GM12878 (cell line): Measurements from ENCODE around the gene LYSMD1. TPM values are rescaled to one million over a fixed set of nuclear protein-coding genes. Genes with fewer than 3 reads are reported as not detected.

Experiments
- ATAC-seq: fragments of 200-7000 bp; cut with Tn5 transposase; 3 replicates; pipeline ENCODE4 v1.9.1; 2020; ENCODE audit warnings: mild to moderate bottlenecking, moderate library complexity
- BruUV-seq: library from RNA; stranded (reverse); fragments of 400-500 nt; replicated peaks from 2 replicates; lab custom pipeline; 2021; lab: Mats Ljungman, UMichigan
- CTCF ChIA-PET: fragments of 300-600 bp; sonication (Branson Sonifier 250); formaldehyde crosslinking; extraction: SDS; loops from one replicate; lab custom pipeline; 2021; ENCODE audit warnings: inconsistent platforms; lab: Yijun Ruan, JAX
- POLR2A ChIA-PET: fragments of 350-600 bp; formaldehyde crosslinking; extraction: SDS; loops from one replicate; lab custom pipeline; 2021; ENCODE audit warnings: inconsistent platforms; lab: Charles Lee
- RAD21 ChIA-PET: fragments of 300-600 bp; sonication (Branson Sonifier 250); formaldehyde crosslinking; loops from one replicate; lab custom pipeline; 2023; ENCODE audit warnings: antibody characterized with exemption; ENCODE audit not compliant: unreplicated experiment; lab: Charles Lee
- SMC1A ChIA-PET: fragments of 300-600 bp; sonication (Branson Sonifier 250); formaldehyde crosslinking; loops from one replicate; lab custom pipeline; 2023; ENCODE audit not compliant: unreplicated experiment, uncharacterized antibody; lab: Charles Lee
- DNase-seq: peaks from one replicate; pipeline ENCODE4 v3.0.0-alpha.2; 2011; ENCODE audit warnings: low read depth, low spot score
- FAIRE-seq: peaks from 3 replicates; lab custom pipeline; 2011; peaks lifted over from hg19 to GRCh38; lab: Jason Lieb, UNC
- H2AFZ ChIP-seq: 2 replicates; pipeline ENCODE4 v1.6.0; 2011; ENCODE audit warnings: low read depth, low read length, control low read depth; ENCODE audit not compliant: control insufficient read depth
- H3K27ac ChIP-seq: 2 replicates; pipeline ENCODE4 v1.5.1; 2011; ENCODE audit warnings: control low read depth; ENCODE audit not compliant: control insufficient read depth, insufficient read depth
- H3K27me3 ChIP-seq, 2 experiments: replicated peaks in 1 of 2; 2 replicates each; pipeline versions ENCODE4 v1.6.0 to v1.6.1; 2011; ENCODE audit warnings: low read length in 1 of 2; ENCODE audit not compliant: control insufficient read depth in 2 of 2, insufficient read depth in 2 of 2
- H3K36me3 ChIP-seq, 2 experiments: 2 replicates each; pipeline ENCODE4 v1.5.1; 2011; ENCODE audit warnings: low read length in 1 of 2; ENCODE audit not compliant: control insufficient read depth in 2 of 2, insufficient read depth in 2 of 2
- H3K4me1 ChIP-seq: 2 replicates; pipeline ENCODE4 v1.6.1; 2011; ENCODE audit warnings: mild to moderate bottlenecking, low read length, moderate library complexity, mixed read lengths; ENCODE audit not compliant: control insufficient read depth, insufficient read depth
- H3K4me2 ChIP-seq: 2 replicates; pipeline ENCODE4 v1.6.0; 2011; ENCODE audit warnings: control low read depth; ENCODE audit not compliant: control insufficient read depth, insufficient read depth
- H3K4me3 ChIP-seq: fragments of 200-600 bp; sonication (generic); 2 replicates; pipeline ENCODE4 v1.5.1; 2016
- H3K79me2 ChIP-seq: 2 replicates; pipeline ENCODE4 v1.6.0; 2011; ENCODE audit warnings: low read length; ENCODE audit not compliant: control insufficient read depth, insufficient read depth
- H3K9ac ChIP-seq: 2 replicates; pipeline ENCODE4 v1.8.0; 2011; ENCODE audit warnings: low read length, control low read depth, mixed read lengths; ENCODE audit not compliant: control insufficient read depth, insufficient read depth
- H3K9me3 ChIP-seq: replicated peaks from 3 replicates; pipeline ENCODE4 v1.5.1; 2011; ENCODE audit warnings: mild to moderate bottlenecking, low read length; ENCODE audit not compliant: control insufficient read depth, insufficient read depth
- H4K20me1 ChIP-seq: 2 replicates; pipeline ENCODE4 v1.6.0; 2011; ENCODE audit not compliant: control insufficient read depth, insufficient read depth
- BRCA1 ChIP-seq: IDR thresholded peaks from 2 replicates; pipeline ENCODE4 v1.6.1; 2011; ENCODE audit warnings: low read depth, low read length, improper control_type of control experiment
- CBX5 ChIP-seq: sonication (generic); IDR thresholded peaks from 2 replicates; pipeline ENCODE4 v1.6.1; 2016; ENCODE audit warnings: low read depth, moderate library complexity, mild to moderate bottlenecking, inconsistent platforms
- EGR1 ChIP-seq, 2 experiments: IDR thresholded peaks; 1 replicate in 1 of 2; 2 replicates in 1 of 2; pipeline ENCODE4 v1.6.1; 2011 to 2012; ENCODE audit warnings: low read depth in 2 of 2, low read length in 2 of 2, borderline replicate concordance in 1 of 2, mild to moderate bottlenecking in 1 of 2, moderate library complexity in 1 of 2
- EP300 ChIP-seq, 2 experiments: fragments of 150-350 bp in 1 of 2; IDR thresholded peaks; 2 replicates each; pipeline ENCODE4 v1.6.1; 2011 to 2012; ENCODE audit warnings: low read depth in 2 of 2, low read length in 2 of 2, borderline replicate concordance in 1 of 2, improper control_type of control experiment in 1 of 2, inconsistent platforms in 1 of 2; ENCODE audit not compliant: control insufficient read depth in 1 of 2
- GABPA ChIP-seq: IDR thresholded peaks from 2 replicates; pipeline ENCODE4 v1.6.1; 2014; ENCODE audit warnings: antibody characterized with exemption, low read depth, mild to moderate bottlenecking, inconsistent platforms
- IKZF1 ChIP-seq: fragments of 450-650 bp; conservative IDR thresholded peaks from 2 replicates; pipeline ENCODE4 v1.6.1; 2017; ENCODE audit warnings: antibody characterized with exemption, mild to moderate bottlenecking
- IRF3 ChIP-seq: fragments of 450-650 bp; IDR thresholded peaks from 2 replicates; pipeline ENCODE4 v1.6.1; 2014; ENCODE audit warnings: mild to moderate bottlenecking
- JUNB ChIP-seq: IDR thresholded peaks from 2 replicates; pipeline ENCODE4 v1.6.1; 2016; ENCODE audit warnings: antibody characterized with exemption, mild to moderate bottlenecking
- JUND ChIP-seq: IDR thresholded peaks from 2 replicates; pipeline ENCODE4 v1.6.1; 2012; ENCODE audit warnings: low read depth, mild to moderate bottlenecking, low read length, improper control_type of control experiment, moderate library complexity
- KAT2A ChIP-seq: conservative IDR thresholded peaks from 2 replicates; pipeline ENCODE4 v1.6.1; 2011; ENCODE audit warnings: low read depth, low read length; ENCODE audit not compliant: control insufficient read depth
- NFIC ChIP-seq: IDR thresholded peaks from 2 replicates; pipeline ENCODE4 v1.6.1; 2012; ENCODE audit warnings: low read depth, mild to moderate bottlenecking, inconsistent platforms, low read length, moderate library complexity
- PAX5 ChIP-seq: IDR thresholded peaks from 2 replicates; pipeline ENCODE4 v1.6.1; 2011; ENCODE audit warnings: low read depth, low read length, borderline replicate concordance
- PAX8 ChIP-seq: fragments of 450-650 bp; IDR thresholded peaks from 2 replicates; pipeline ENCODE4 v1.6.1; 2017; ENCODE audit warnings: mild to moderate bottlenecking, moderate library complexity
- RELA ChIP-seq: fragments of 450-650 bp; IDR thresholded peaks from 2 replicates; pipeline ENCODE4 v1.8.0; 2014; ENCODE audit warnings: borderline replicate concordance; ENCODE audit not compliant: partially characterized antibody
- STAT1 ChIP-seq: fragments of 450-650 bp; conservative IDR thresholded peaks from 2 replicates; pipeline ENCODE4 v1.6.1; 2014; ENCODE audit warnings: antibody characterized with exemption, mild to moderate bottlenecking
- STAT3 ChIP-seq: IDR thresholded peaks from 2 replicates; pipeline ENCODE4 v1.6.1; 2011; ENCODE audit warnings: low read depth, low read length, improper control_type of control experiment
- TARDBP ChIP-seq: IDR thresholded peaks from 2 replicates; pipeline ENCODE4 v1.6.1; 2016; ENCODE audit warnings: borderline replicate concordance
- TCF12 ChIP-seq: IDR thresholded peaks from 2 replicates; pipeline ENCODE4 v1.6.1; 2011; ENCODE audit warnings: low read depth, mild to moderate bottlenecking, low read length
- TCF7 ChIP-seq: IDR thresholded peaks from 2 replicates; pipeline ENCODE4 v1.6.1; 2014; ENCODE audit warnings: antibody characterized with exemption, borderline replicate concordance
- ZBTB33 ChIP-seq: fragments of 450-650 bp; IDR thresholded peaks from 2 replicates; pipeline ENCODE4 v1.6.1; 2017; ENCODE audit warnings: mild to moderate bottlenecking
- WGBS: methylation state at CpG from one replicate; pipeline ENCODE4 v1.1.6; 2016; ENCODE audit warnings: low lambda C conversion rate; ENCODE audit not compliant: insufficient replicate concordance, insufficient coverage; ENCODE audit errors: missing lambda C conversion rate; 5-methylcytosine and 5-hydroxymethylcytosine counted together
- in situ Hi-C: fragments of 300-500 bp; cut with MboI; formaldehyde crosslinking; loops from 9 replicates; pipeline ENCODE4 v1.14.3; 2018; ENCODE audit warnings: mixed read lengths
- intact Hi-C: fragments of 100-400 bp; cut with micrococcal nuclease; formaldehyde crosslinking; loops from one replicate; pipeline ENCODE4 v1.14.2; 2022; ENCODE audit not compliant: unreplicated experiment
- polyA plus RNA-seq, 11 experiments: library from polyadenylated mRNA; depleted of rRNA in 4 of 11; unstranded in 6 of 11; stranded (reverse) in 5 of 11; fragments of >200 nt; fragmentation: Nextera tagmentation in 4 of 11; fragmentation: Illumina TruSeq in 1 of 11; extraction: Ambion mirVana in 4 of 11; extraction: Trizol in 1 of 11; gene quantifications; 1 replicate in 1 of 11; 2 replicates in 10 of 11; pipeline versions ENCODE4 v1.2.1 to v1.2.3, GENCODE V29; 2011 to 2016; ENCODE audit warnings: inconsistent platforms in 2 of 11, missing spikeins in 2 of 11, low read depth in 1 of 11
- total RNA-seq, 4 experiments: library from RNA; depleted of rRNA in 3 of 4; stranded (reverse); fragments of >200 nt in 3 of 4; fragmentation: Illumina TruSeq in 1 of 4; extraction: Trizol in 1 of 4; gene quantifications; 2 replicates each; pipeline versions ENCODE4 v1.2.1 to v1.2.3, GENCODE V29; 2013 to 2021

LYSMD1 gene
- total and polyA plus RNA-seq, 10 of the 15 experiments (the other 5 are each of a cell fraction or from before 2014, with no cell fraction given) = 0.80 to 10.4 (median 6.5) TPM

GRCh38 chr1:151133018-151133806 is 32.5 kb downstream of the LYSMD1 start:
- DNase-seq (no peak), ATAC-seq (no peak), FAIRE-seq (no peak)
- no peaks in the 10 kb centered on the region for H3K79me2 ChIP-seq
- SMC1A ChIA-PET = no interaction called here
- H3K9me3 ChIP-seq = no peaks in the 10 kb centered on the region
- no peaks in the 10 kb centered on the region for H3K27me3 ChIP-seq
- TF ChIP-seq KAT2A (no peak), EP300 (IDR thresholded peaks at IDR 0.05; ENCODE audit: borderline replicate concordance in 1 of 2, control insufficient read depth in 1 of 2, low read depth in 2 of 2, low read length in 2 of 2) (no peak), TCF7 (no peak), STAT1 (no peak), RELA (no peak), JUNB (no peak), IRF3 (no peak), BRCA1 (no peak), EGR1 (IDR thresholded peaks at IDR 0.05; ENCODE audit: borderline replicate concordance in 1 of 2, low read depth in 2 of 2, low read length in 2 of 2) (no peak), JUND (no peak), ZBTB33 (no peak), STAT3 (no peak), CBX5 (no peak), PAX5 (no peak), NFIC (no peak), GABPA (no peak), IKZF1 (no peak), TARDBP (no peak), PAX8 (no peak), TCF12 (no peak)
- no peak overlapping the region for H2AFZ ChIP-seq
- peaks cover 8% of the 10 kb centered on the region; the same call in 1 of the 2 replicates for H3K4me1 ChIP-seq
- RAD21 ChIA-PET = interaction anchor here (1.3 kb wide), 1 partner anchor 33 kb away, joined by 3 read pairs; no protein-coding TSS in a partner anchor
- no peak overlapping the region for H3K9ac ChIP-seq
- H3K36me3 ChIP-seq = no peaks in the 10 kb centered on the region
- no TSS peak for BruUV-seq
- POLR2A ChIA-PET = interaction anchor here (0.6 kb wide), 1 partner anchor 113 kb away, joined by 3 read pairs; no protein-coding TSS in a partner anchor
- no peaks in the 10 kb centered on the region for H4K20me1 ChIP-seq
- no peak overlapping the region for H3K4me2 ChIP-seq
- intact Hi-C loops (no loop called here), in situ Hi-C loops (no loop called here)
- 87% methylated on average over 28 of the region's 65 CpGs for WGBS
- H3K4me3 ChIP-seq = no peak overlapping the region
- no peak overlapping the region for H3K27ac ChIP-seq
- CTCF ChIA-PET = interaction anchor here (0.9 to 2.6 kb wide), 2 partner anchors 22 to 34 kb away, joined by 3 to 15 read pairs; no protein-coding TSS in a partner anchor
